Common myeloid progenitor, CD34-positive (primary cell): Measurements from ENCODE around the gene FASN.

Experiments used
- CTCF ChIA-PET: fragments of 350-600 bp; sonication (Branson Sonifier 250); formaldehyde crosslinking; loops from one replicate; lab custom pipeline; 2021; ENCODE audit warnings: antibody characterized with exemption; lab: Charles Lee
- POLR2A ChIA-PET: fragments of 350-600 bp; sonication (Branson Sonifier 250); formaldehyde crosslinking; loops from one replicate; lab custom pipeline; 2021; ENCODE audit warnings: antibody characterized with exemption; lab: Charles Lee
- DNase-seq, 3 donors: peaks; one replicate each; pipeline versions ENCODE4 v3.0.0 to v3.0.0-alpha.2; 2013
- H3K27ac ChIP-seq, 2 experiments: 1 replicate in 1 of 2; 2 replicates in 1 of 2; pipeline ENCODE4 v1.7.0; 2013; ENCODE audit warnings: inconsistent platforms in 2 of 2, low read length in 2 of 2, mild to moderate bottlenecking in 2 of 2, low read depth in 1 of 2, moderate library complexity in 1 of 2; ENCODE audit not compliant: severe bottlenecking in 2 of 2, insufficient read depth in 1 of 2, poor library complexity in 1 of 2
- H3K27me3 ChIP-seq, 5 experiments: replicated peaks in 2 of 5; 1 replicate in 3 of 5; 2 replicates in 2 of 5; pipeline versions ENCODE4 v1.6.1 to v1.7.0; 2013; ENCODE audit warnings: low read length in 4 of 5, mild to moderate bottlenecking in 2 of 5, moderate library complexity in 2 of 5, inconsistent platforms in 1 of 5; ENCODE audit not compliant: insufficient read depth in 5 of 5, control insufficient read depth in 4 of 5
- H3K36me3 ChIP-seq, 4 experiments: 1 replicate in 2 of 4; 2 replicates in 2 of 4; pipeline versions ENCODE4 v1.6.1 to v1.7.0; 2013; ENCODE audit warnings: low read length in 3 of 4, control low read depth in 1 of 4, mild to moderate bottlenecking in 1 of 4; ENCODE audit not compliant: control insufficient read depth in 4 of 4, insufficient read depth in 4 of 4
- H3K4me1 ChIP-seq, 4 experiments: 1 replicate in 3 of 4; 2 replicates in 1 of 4; pipeline versions ENCODE4 v1.6.1 to v1.7.1; 2013; ENCODE audit warnings: low read length in 3 of 4, mild to moderate bottlenecking in 3 of 4, control low read depth in 1 of 4, inconsistent platforms in 1 of 4, moderate library complexity in 1 of 4; ENCODE audit not compliant: control insufficient read depth in 4 of 4, insufficient read depth in 4 of 4; ENCODE audit errors: control extremely low read depth in 1 of 4
- H3K4me3 ChIP-seq, 7 experiments: 1 replicate in 4 of 7; 2 replicates in 3 of 7; pipeline versions ENCODE4 v1.5.1 to v1.7.0; 2013; ENCODE audit warnings: mild to moderate bottlenecking in 7 of 7, low read length in 6 of 7, moderate library complexity in 6 of 7, inconsistent platforms in 2 of 7, low read depth in 2 of 7, control low read depth in 1 of 7; ENCODE audit not compliant: insufficient read depth in 4 of 7, control insufficient read depth in 1 of 7; ENCODE audit errors: extremely low read depth in 1 of 7
- H3K9me3 ChIP-seq, 5 experiments: 1 replicate in 4 of 5; 2 replicates in 1 of 5; pipeline versions ENCODE4 v1.6.1 to v1.7.1; 2013; ENCODE audit warnings: low read length in 4 of 5, mild to moderate bottlenecking in 2 of 5, inconsistent platforms in 1 of 5, low read depth in 1 of 5, moderate library complexity in 1 of 5; ENCODE audit not compliant: control insufficient read depth in 4 of 5, insufficient read depth in 2 of 5; ENCODE audit errors: control extremely low read depth in 1 of 5
- WGBS: methylation state at CpG from one replicate; pipeline ENCODE4 v1.1.5; 2013; ENCODE audit not compliant: insufficient coverage; 5-methylcytosine and 5-hydroxymethylcytosine counted together

The FASN gene

DNA sequence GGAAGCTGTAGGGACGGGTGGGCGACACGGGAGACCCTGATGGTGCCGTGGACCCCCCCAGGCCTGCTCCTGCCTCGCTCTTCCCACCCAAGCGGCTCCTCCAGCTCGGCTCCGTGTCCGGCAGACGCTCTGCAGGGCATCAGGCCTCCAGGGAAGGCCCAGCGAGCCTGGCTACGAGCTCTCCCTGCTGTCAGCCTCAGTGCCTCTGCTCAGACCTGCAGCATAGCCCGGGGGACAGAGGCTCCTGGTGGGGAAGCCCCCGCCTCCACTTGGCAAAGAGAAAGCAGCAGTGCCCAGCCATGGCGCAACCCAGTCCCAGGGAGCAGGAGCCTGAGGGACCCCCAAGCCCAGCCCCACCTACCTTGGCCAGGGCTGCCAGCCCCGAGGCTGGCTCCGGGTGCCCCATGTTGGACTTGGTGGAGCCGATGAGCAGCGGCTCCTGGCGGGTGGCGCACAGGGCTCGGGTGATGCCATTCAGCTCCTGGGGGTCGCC is 5.9 kb downstream of the FASN start:
- DNase-seq, result no peak
- CTCF ChIA-PET, result no interaction called here
- Histone ChIP-seq H3K36me3 (peaks cover 0 to 91% (median 59%) of the 10 kb centered on the region in 4 experiments), H3K27ac (no peak overlapping the region), H3K4me1 (peaks cover 0 to 19% (median 10%) of the 10 kb centered on the region in 4 experiments), H3K4me3 (no peak overlapping the region), H3K27me3 (no peaks in the 10 kb centered on the region), H3K9me3 (no peaks in the 10 kb centered on the region)
- WGBS, result 96% methylated on average over 18 of the region's 23 CpGs
- POLR2A ChIA-PET, result no interaction called here

- DNase-seq, result no peak
- no peak overlapping the region for H3K27ac ChIP-seq
- no peaks in the 10 kb centered on the region for H3K9me3 ChIP-seq
- no peaks in the 10 kb centered on the region for H3K27me3 ChIP-seq
- no peak overlapping the region for H3K4me3 ChIP-seq
- ChIA-PET CTCF (no interaction called here), POLR2A (no interaction called here)
- peaks cover 0 to 13% (median 3%) of the 10 kb centered on the region in 4 experiments for H3K4me1 ChIP-seq
- 98% methylated on average over 36 of the region's 37 CpGs for WGBS
- H3K36me3 ChIP-seq, result peaks cover 0 to 94% (median 64%) of the 10 kb centered on the region in 4 experiments
These were observed 6.6 kb downstream of the FASN start for GRCh38 chr17:82091264-82092066.

GRCh38 chr17:82090549-82091263 is 7.3 kb downstream of the FASN start:
- POLR2A ChIA-PET, result interaction anchor here (0.6 to 0.9 kb wide), 2 partner anchors 10 to 390 kb away, joined by 3 read pairs; no protein-coding TSS in a partner anchor
- peaks cover 0 to 94% (median 65%) of the 10 kb centered on the region in 4 experiments for H3K36me3 ChIP-seq
- WGBS, result 98% methylated on average over 23 of the region's 29 CpGs

DNA sequence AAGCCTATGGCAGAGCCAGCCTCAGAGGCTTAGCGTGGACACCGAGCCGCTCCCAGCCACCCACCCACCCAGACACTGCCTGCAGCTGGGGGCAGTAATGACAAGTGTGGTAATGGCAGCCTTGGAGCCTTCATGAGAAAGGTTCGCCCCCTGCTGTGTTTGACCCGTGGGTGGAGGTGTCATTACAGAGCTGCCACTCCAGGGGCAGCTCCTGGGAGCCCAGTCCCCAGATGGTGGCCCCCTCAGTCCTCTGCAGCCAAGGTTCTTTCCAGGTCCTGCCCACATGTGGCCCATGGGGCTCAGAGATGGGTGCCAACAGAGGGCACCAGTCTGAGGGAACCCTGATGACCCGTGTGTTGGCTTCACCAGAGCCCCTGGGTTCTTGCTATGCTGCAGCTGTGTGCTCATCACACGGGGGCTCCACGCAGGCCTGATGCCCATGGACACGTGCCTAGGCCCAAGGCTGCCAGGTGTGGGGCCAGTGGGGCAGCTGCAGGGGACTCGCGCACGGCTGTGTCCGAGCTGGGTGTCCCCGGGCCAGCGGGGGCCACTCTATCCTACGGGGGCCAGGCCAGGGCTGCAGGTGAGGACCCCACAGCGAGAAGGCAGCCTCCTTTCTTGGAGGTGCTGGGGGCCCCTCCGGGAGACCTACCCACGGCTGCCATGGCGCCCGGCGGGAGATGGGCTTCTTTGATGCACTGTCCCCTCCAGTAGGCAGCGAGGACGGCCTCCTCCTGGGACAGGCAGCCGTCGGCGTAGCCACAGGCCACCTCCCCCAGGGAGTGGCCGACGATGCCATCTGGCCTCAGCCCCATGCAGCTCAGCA is 8.1 kb downstream of the FASN start:
- no peak for DNase-seq
- Histone ChIP-seq H3K4me3 (no peak overlapping the region), H3K9me3 (no peaks in the 10 kb centered on the region), H3K27ac (no peak overlapping the region), H3K36me3 (peaks cover 0 to 94% (median 64%) of the 10 kb centered on the region in 4 experiments), H3K4me1 (no peaks in the 10 kb centered on the region), H3K27me3 (no peaks in the 10 kb centered on the region)
- ChIA-PET CTCF (no interaction called here), POLR2A (interaction anchor here (0.5 to 0.9 kb wide), 3 partner anchors 9 to 391 kb away, joined by 3 to 4 read pairs (median 3); no protein-coding TSS in a partner anchor)
- WGBS, result 95% methylated on average over 27 of the region's 29 CpGs

More at GRCh38 chr17:82090549-82091263, 7.3 kb downstream of the FASN start:
- CTCF ChIA-PET, result no interaction called here
- H3K27ac ChIP-seq, result no peak overlapping the region
- H3K4me3 ChIP-seq, result no peak overlapping the region
- no peak for DNase-seq
- H3K4me1 ChIP-seq, result peaks cover 0 to 5% (median 0%) of the 10 kb centered on the region in 4 experiments
- H3K9me3 ChIP-seq, result no peaks in the 10 kb centered on the region
- no peaks in the 10 kb centered on the region for H3K27me3 ChIP-seq

- 97% methylated on average over 42 of the region's 47 CpGs for WGBS
- no peak for DNase-seq
These were observed 9.0 kb downstream of the FASN start for GRCh38 chr17:82088838-82089722.

More at GRCh38 chr17:82088838-82089722, 9.0 kb downstream of the FASN start:
- no peaks in the 10 kb centered on the region for H3K27me3 ChIP-seq
- no peak overlapping the region for H3K4me3 ChIP-seq
- H3K27ac ChIP-seq, result no peak overlapping the region
- ChIA-PET POLR2A (interaction anchor here (0.5 kb wide), 1 partner anchor 114 kb away, joined by 4 read pairs; no protein-coding TSS in a partner anchor), CTCF (no interaction called here)
- no peaks in the 10 kb centered on the region for H3K4me1 ChIP-seq
- peaks cover 0 to 99% (median 67%) of the 10 kb centered on the region in 4 experiments for H3K36me3 ChIP-seq
- H3K9me3 ChIP-seq, result no peaks in the 10 kb centered on the region
